Medulla oblongata (tissue), 1 donor: Measurements from ENCODE around the gene DBF4.
"Not testable (repeated sequence)": the region's sequence is repeated elsewhere in the genome, so short reads cannot be mapped to it uniquely, and the experiment has no call there.

Source experiments
- DNase-seq: peaks from one replicate; pipeline ENCODE4 v3.0.0-alpha.2; 2015; ENCODE audit errors: extremely low spot score

DBF4 gene

DNA sequence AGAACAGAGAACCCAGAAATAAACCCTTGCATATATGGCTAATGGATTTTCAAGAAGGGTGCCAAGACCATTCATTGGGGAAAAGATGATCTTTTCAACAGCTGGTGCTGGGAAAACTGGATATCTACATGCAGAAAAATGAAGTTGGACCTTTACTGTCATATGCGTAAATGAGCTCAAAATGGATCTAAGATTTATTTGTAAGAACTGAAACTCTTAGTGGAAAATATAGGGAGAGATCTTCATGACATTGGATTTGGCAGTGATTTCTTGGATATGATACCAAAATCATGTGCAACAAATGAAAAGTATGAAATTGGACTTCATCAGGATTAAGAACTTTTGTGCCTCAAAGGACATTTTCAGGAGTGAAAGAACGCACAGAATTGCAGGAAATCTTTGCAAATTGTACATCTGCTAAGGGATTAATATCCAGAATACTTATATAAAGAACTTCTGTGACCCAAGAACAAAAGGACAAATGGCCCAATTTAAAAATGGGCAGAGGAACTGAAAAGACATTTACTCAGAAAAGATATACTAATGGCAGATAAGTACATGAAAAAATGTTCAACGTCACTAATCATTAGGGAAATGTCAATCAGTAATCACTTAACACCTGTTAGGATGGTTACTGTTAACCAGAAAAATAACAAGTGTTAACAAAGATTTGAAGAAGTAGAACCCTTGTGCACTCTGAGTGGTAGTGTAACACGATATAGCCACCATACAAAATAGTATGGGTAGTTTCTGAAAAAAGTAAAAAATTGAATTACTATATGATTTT, 6.1 kb downstream of the DBF4 start:
- DNase-seq: no peak

DNA sequence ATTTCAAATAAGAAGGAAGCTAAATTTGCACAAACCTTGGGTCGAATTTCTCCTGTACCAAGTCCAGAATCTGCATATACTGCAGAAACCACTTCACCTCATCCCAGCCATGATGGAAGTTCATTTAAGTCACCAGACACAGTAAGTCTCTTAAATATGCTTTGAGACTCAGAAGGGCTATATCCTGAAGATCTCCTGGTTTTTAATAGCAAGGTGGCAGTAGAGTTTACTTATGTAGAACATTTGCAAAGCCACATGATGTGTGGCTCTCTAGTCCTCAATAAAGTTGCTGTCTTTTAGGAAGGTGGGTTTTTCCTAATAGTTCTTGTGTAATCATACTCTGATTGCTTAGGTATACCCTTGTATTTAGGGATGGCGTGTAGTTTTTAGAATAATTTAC, 8.7 kb downstream of the DBF4 start:
- DNase-seq: no peak

DNA sequence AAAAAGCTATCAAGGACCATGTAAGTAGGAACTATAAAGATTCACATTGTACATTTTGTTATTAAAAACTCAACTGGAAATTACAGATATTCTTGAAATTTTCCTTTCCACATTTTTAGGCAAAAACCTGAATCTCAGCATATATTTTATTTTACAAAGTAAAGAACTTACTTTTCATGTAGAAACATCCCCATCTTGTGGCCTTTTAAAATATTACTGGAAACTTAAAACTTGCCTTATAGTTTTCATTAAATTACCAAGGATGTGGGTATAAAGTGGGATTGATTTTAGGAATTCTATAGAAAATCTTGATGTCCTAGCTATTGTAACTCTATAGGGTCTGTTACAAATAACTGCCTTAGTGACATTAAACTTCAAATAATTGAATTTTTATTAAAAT, 10.6 kb downstream of the DBF4 start:
- peak; percentile 61 for DNase-seq

DNA sequence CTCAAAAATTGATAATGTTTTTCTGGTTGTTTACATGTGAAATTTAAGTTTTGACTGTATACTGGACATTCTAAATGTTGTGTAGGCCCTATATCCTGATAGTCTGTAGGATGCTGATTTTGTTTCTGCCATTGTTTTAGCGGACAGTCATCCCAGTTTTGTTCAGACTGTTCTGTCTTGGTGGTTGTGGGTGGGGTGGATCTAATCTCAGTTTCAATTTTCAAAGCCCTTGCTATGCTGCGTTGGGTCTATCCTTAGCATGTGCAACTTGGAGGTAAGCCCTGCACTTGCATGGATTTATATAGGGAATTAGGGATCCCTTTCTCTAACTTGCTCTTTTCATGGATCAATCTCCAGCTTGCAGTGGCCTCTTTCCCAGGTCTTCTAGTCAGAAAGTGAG, 19.1 kb downstream of the DBF4 start:
- no peak for DNase-seq

DNA sequence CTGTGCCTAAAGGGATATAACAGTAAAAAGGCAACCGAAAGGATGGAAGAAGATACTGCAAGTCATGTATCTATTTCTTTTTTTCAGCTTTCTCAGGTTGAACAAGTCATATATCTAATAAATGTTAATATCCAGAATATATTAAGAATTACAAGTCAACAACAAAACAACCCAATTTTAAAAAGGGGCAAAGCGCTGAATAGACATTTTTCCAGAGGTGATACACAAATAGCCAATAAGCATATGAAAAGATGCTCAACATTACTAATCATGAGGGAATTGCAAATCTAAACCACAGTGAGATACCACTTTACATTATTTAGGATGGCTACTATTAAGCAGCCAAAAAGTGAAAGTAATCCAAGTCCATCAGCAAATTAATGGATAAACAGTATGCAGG, 23.0 kb downstream of the DBF4 start:
- DNase-seq: no peak

DNA sequence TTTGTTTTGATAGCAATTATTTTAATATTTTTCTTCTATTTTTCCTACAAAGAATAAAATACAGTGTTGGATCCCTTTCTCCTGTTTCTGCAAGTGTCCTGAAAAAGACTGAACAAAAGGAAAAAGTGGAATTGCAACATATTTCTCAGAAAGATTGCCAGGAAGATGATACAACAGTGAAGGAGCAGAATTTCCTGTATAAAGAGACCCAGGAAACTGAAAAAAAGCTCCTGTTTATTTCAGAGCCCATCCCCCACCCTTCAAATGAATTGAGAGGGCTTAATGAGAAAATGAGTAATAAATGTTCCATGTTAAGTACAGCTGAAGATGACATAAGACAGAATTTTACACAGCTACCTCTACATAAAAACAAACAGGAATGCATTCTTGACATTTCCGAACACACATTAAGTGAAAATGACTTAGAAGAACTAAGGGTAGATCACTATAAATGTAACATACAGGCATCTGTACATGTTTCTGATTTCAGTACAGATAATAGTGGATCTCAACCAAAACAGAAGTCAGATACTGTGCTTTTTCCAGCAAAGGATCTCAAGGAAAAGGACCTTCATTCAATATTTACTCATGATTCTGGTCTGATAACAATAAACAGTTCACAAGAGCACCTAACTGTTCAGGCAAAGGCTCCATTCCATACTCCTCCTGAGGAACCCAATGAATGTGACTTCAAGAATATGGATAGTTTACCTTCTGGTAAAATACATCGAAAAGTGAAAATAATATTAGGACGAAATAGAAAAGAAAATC, 31.0 kb downstream of the DBF4 start:
- DNase-seq: not testable (repeated sequence)

DNA sequence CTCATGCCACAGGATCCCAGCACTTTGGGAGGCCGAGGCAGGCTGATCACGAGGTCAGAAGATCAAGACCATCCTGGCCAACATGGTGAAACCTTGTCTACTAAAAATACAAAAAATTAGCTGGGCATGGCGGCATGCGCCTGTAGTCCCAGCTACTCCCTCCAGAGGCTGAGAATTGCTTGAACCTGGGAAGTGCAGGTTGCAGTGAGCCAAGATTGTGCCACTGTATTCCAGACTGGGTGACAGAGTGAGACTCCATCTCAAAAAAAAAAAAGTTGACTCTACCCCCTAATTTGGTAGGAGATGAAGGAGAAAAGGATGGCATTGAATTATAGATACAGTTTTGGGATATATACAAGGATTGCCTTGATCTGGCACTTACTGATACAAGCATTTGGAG, 32.5 kb downstream of the DBF4 start:
- not testable (repeated sequence) for DNase-seq

DNA sequence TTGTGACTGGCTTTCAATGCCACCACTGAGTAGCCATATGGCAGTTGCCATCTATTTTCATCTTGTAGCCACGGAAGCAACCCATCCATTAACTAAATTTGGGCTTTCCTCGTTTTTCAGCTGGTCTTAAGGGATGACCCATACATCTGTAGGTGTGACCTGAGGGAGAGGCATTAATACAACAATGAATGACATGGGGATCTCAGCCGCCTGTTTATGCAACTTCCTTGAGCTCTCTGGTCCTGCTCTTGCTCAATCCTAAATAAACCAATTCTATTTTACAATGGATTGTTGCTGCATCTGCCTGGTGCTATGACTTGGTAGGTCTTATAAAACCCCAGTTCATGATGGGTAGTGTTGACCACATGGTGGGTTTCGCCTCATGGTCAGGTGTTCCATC, 35.8 kb downstream of the DBF4 start:
- DNase-seq: no peak

DNA sequence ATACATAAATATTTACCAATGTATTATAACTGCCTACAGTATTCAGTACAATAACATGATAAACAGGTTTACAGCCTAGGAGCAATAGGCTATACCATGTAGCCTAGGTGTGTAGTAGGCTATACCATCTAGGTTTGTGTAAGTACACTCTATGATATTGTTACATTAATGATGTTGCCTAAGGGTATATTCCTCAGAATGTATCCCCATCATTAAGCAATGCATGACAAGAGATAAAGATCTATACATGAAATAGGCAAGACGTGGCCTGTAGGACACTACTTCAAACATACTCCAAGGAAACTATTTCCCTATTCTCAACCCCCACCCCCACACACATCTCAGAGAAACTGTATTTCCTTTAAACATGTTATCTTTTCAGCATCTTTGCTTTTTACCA, 42.4 kb downstream of the DBF4 start:
- no peak for DNase-seq

DNA sequence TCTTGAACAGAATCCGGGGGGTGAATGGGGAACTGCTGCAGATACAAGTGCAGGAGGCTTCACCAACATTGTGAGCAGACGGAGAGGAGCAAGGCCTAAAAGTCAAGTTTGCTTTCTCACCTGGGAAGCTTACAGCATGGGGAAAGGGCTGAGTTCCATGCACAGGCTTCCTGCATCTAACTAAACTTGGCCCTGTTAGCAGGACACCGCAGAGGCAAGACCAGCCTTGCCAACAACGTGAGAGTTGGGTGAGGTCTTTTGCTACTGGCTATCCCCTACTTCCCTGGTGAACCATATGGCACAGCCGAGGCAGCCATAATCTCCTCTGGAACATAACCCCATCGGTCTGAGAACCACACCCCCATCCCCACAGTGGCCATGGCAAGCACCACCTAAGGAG, 43.6 kb downstream of the DBF4 start:
- no peak for DNase-seq

DNA sequence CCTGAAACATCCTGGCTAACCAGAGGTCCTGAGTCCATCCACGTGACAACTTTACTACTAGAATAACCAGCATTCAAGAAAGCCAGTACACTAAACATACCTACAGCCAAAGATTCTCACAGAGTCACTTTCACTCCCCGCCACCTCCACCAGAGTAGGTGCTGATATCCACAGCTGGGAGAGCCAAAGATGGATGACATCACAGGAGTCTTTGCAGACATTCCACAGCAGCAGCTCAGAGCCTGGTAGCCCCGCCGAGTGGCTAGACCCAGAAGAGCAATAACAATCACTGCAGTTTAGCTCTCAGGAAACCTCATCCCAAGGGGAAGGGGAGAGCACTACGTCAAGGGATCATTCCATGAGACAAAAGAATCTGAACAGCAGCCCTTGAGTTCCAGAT, 44.3 kb downstream of the DBF4 start:
- no peak for DNase-seq

DNA sequence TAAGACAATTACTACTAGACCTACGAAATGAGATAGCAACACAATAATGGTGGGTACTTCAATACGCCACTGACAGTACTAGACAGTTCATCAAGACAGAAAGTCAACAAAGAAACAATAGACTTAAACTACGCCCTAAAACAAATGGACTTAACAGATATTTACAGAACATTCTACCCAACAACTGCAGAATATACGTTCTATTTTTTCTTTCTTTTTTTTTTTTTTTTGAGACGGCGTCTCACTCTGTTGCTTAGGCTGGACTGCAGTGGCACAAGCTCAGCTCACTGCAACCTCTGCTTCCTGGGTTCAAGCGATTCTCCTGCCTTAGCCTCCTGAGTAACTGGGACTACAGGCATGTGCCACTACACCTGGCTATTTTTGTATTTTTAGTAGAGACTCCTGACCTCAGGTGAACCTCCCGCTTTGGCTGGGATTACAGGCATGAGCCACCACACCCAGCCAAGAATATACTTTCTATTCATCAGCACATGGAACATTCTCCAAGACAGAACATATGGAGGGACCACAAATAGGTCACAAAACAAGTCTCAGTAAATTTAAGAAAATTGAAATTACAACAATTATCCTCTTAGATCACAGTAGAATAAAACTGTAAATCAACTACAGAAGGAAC, 46.6 kb downstream of the DBF4 start:
- DNase-seq: not testable (repeated sequence)

DNA sequence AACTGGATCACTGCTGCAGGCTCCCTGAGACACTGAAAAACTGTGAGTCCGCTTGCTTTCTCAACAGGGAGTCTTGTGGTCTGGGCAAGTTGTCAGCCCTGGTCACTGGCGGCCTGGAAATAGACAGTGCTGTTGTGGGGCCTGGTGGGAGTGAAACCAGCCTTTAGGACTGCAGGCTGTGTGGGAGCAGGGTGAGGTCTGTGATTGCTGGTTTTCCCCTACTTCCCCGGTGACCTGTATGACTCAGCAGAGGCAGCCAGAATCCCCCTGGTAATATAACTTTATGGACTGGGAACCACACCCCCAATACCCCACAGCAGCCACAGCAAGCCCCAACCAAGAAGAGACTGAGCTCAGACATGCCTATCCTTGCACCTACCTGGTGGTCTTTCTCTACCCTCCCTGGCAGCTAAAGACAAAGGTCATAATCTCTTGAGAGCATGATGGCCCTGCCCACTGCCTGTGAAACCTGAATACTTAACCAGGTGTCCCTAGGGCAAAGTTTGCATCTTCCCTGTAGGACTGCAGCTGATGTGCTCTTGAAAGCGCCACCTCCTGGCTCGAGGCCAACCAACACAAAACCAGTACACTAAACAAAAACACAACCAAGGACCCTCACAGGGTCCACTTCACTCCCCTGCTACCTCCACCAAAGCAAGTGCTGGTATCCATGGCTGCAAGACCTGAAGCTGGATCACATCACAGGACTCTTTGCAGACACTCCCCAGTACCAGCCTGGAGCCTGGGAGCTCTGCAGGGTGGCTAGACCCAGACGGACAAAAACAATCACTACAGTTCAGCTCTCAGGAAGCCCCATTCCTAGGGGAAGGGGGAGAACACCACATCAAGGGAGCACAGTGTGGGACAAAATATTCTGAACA, 50.5 kb downstream of the DBF4 start:
- DNase-seq: no peak

DNA sequence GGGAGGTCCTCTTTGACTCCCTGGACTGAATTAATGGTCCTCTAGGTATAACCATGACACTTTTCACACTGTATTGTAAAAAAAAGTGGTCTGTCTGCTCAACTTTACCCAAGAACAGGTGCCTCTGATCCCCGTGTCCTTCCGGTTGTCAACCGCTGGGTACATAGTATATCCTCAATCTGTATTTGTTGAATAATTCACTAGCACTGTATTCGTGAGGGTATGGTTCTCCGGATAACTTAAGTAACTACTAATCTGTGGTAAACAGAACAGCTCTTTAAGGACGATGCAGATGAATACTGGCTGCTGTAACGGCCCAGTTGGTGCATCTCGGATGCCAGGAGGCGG, 57.3 kb downstream of the DBF4 start:
- no peak for DNase-seq

DNA sequence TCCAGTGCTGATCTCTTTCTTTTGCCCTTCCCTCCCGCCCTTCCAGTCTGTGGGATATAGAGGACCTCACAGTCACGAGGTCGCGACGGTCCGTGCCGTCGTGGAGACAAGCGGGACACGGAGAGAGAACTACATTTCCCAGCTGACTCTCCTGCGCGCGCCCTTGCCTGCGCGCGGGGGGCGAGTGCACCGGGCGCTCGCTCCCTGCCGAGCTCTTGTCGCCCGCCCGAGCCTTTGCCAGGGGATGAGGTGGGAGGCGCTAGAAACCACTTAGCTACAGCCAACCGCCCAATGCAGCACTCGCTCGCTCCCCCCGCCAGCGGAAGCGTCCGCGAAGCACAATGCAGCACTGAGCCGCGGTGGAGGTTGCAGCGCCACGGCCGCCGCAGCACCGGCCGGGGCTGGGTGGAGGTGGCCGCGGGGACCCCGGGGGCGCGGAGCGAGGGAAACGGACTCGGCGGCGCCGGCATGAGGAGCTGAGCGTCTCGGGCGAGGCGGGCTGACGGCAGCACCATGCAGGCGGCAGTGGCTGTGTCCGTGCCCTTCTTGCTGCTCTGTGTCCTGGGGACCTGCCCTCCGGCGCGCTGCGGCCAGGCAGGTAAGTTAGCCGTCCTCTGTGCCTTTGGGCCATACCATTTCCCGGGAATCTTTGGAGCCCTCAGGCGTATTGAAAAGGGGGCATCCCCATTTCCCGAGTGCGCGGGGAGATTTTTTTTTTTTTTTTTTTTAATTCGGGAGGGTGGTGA, 57.8 kb downstream of the DBF4 start, which contains the start of gene ADAM22:
ADAM22 (plus strand) TSS at position 299 of the 746 bp plus-strand sequence; CDS start at position 514, 215 bp downstream.
- DNase-seq: peak; percentile 96

DNA sequence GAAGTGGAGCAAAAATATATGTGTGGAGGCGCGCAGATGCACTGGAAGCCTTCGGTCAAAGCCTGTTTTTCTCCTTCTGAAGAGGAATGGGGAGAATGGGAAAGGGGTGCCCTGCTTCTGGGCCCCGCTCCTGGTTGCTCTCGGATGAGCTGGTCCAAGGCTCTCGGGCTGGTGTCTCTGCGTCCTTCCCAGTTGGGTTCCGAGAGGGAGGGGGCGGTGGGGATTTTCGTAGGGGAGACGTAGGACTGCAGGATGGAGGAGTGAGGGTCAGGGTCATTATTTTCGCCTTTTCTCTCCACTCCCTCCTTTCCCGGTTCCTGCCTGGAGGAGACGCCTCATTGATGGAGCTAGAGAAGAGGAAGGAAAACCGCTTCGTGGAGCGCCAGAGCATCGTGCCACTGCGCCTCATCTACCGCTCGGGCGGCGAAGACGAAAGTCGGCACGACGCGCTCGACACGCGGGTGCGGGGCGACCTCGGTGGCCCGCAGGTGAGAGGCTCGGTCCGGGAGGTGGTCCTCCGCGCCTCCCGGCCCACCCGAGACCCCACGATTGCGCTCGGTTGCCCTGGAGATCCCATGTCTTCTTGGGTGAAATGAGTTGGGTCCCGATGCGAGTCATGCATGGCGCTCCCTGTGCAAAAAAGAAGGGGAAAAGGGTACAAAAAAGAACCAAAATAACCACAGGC, 58.5 kb downstream of the DBF4 start:
- DNase-seq: peak; percentile 62

DNA sequence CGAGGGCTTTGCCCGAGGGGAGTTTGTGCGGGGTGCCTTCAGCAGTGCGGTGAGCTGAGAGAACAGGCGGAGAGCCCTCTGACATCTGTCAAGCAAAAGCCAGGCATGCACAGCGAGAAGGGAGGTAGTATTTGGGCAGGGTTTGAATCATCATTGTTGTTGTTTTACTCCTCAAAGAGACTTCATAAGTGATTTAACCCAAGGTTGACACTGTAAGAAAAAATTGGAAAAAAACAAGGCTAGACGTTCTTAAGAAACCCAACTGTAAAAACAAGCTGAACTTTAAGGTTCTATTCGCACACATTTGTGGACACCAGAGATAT, 59.1 kb downstream of the DBF4 start:
- DNase-seq: no peak

DNA sequence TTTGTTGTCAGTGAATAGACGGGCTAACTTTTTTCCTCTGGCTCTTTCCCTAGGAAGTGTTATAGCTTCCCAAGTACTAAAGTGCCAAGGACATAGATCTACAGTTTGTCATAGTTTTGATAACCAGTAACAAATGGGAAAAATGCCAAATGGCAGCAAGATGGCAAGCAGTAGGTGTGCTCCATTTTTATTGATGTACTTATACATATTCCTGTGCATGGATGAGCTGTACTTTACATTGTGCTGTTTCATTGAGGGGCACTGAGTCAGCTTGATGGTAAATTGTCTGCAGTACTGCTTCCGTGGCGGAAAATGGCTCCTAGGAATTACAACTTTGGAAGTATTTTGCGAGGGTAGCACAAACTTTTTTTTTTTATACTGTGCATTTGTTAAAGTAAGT, 64.8 kb downstream of the DBF4 start:
- DNase-seq: no peak

DNA sequence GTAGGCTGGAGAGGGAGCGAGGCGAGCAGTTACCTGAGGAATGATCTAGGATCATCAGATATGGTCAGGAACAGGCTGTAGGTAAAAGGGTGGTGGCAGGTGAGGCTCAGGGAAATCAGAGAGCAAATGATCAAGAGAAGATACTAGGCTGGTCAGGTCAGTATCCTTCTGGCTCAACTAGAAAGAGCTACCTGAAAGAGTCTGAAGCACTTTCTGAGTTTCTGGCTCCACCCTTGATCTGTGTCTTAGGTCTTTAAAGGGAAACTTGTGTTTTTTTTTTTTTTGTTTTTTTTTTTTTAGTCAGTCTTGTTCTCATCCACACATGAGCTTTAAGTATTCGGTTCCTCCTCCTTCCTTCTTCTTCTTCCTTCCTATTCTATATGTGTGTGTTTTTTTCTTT, 68.3 kb downstream of the DBF4 start:
- no peak for DNase-seq

DNA sequence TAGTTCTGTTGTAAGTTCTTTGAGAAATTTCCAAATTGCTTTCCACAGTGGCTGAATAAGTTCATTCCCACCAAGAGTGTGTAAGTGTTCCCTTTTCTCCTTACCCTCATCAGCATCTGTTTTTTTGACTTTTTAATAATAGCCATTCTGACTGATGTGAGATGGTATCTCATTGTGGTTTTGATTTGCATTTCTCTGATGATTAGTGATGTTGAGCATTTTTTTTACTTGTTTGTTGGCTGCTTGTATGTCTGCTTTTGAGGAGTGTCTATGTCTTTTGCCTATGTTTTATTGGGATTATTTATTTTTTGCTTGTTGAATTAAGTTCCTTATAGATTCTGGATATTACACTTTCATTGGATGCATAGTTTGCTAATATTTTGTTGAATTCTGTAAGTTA, 69.6 kb downstream of the DBF4 start:
- DNase-seq: not testable (repeated sequence)

DNA sequence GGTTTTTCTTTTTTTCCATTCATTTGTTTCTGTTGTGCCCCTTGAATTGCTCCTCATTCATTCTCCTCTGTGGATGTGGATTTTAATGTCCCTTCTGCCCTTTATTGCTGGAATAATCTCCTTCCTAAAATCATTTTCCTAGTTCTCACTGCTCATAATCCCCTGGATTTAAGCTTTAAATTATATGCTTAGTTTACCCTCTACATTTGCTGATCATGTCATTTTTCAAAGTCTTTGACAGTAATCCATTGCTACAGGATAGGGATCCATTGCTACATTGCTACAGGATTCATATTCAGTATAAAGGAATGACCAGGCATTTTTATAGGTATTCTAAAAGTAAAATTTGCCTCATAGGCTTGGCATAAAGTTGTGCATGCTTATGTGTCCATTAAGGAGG, 72.1 kb downstream of the DBF4 start:
- no peak for DNase-seq
